ENCODE data around the gene TEX54. TPM values are rescaled to one million over a fixed set of nuclear protein-coding genes. Genes with fewer than 3 reads are reported as not detected.

Gene TEX54
- total and polyA plus RNA-seq, 2 of the 4 experiments (the other 2 are of a cell fraction) = not detected

- TF ChIP-seq CEBPB (IDR thresholded peaks at IDR 0.05; ENCODE audit: low read depth, low read length) (no peak), NFE2L2 (IDR thresholded peaks at IDR 0.05; ENCODE audit: low read depth, low read length) (no peak), FOS (IDR thresholded peaks at IDR 0.05; ENCODE audit: low read depth, low read length) (no peak), USF2 (IDR thresholded peaks at IDR 0.05; ENCODE audit: low read depth, low read length) (no peak), SMC3 (IDR thresholded peaks at IDR 0.05; ENCODE audit: low read depth, low read length) (no peak), MXI1 (IDR thresholded peaks at IDR 0.05; ENCODE audit: borderline replicate concordance, low read depth, low read length) (no peak)
- TF ChIP-seq, protein P1, sequence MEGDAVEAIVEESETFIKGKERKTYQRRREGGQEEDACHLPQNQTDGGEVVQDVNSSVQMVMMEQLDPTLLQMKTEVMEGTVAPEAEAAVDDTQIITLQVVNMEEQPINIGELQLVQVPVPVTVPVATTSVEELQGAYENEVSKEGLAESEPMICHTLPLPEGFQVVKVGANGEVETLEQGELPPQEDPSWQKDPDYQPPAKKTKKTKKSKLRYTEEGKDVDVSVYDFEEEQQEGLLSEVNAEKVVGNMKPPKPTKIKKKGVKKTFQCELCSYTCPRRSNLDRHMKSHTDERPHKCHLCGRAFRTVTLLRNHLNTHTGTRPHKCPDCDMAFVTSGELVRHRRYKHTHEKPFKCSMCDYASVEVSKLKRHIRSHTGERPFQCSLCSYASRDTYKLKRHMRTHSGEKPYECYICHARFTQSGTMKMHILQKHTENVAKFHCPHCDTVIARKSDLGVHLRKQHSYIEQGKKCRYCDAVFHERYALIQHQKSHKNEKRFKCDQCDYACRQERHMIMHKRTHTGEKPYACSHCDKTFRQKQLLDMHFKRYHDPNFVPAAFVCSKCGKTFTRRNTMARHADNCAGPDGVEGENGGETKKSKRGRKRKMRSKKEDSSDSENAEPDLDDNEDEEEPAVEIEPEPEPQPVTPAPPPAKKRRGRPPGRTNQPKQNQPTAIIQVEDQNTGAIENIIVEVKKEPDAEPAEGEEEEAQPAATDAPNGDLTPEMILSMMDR (conservative IDR thresholded peaks at IDR 0.05; ENCODE audit: low read depth, low read length) = no peak
- TF ChIP-seq, protein P2, sequence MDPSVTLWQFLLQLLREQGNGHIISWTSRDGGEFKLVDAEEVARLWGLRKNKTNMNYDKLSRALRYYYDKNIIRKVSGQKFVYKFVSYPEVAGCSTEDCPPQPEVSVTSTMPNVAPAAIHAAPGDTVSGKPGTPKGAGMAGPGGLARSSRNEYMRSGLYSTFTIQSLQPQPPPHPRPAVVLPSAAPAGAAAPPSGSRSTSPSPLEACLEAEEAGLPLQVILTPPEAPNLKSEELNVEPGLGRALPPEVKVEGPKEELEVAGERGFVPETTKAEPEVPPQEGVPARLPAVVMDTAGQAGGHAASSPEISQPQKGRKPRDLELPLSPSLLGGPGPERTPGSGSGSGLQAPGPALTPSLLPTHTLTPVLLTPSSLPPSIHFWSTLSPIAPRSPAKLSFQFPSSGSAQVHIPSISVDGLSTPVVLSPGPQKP (IDR thresholded peaks at IDR 0.05; ENCODE audit: borderline replicate concordance, low read depth, low read length) = no peak
- no peak overlapping the region for H3K23ac ChIP-seq (ENCODE audit: low read depth, low read length)
- no peak overlapping the region for H4K8ac ChIP-seq (ENCODE audit: low read depth in 2 of 2, low read length in 2 of 2)
- BruUV-seq (replicated peaks) = no TSS peak
- no peak overlapping the region for H3K4me3 ChIP-seq (ENCODE audit: insufficient read depth, low read depth, low read length)
- no peak overlapping the region for H4K91ac ChIP-seq (ENCODE audit: insufficient read depth, low read depth, low read length)
- H3K36me3 ChIP-seq (ENCODE audit: control insufficient read depth, insufficient read depth, low read length) = peaks cover 23% of the 10 kb centered on the region; the same call in 1 of the 2 replicates
- no peak overlapping the region for H2BK5ac ChIP-seq (ENCODE audit: low read depth, low read length, poor library complexity, severe bottlenecking)
- H2AK5ac ChIP-seq (ENCODE audit: low read depth, low read length) = no peak overlapping the region
- dilution Hi-C loops (cut with HindIII; ENCODE audit: low sequenced_read_pairs, unreplicated experiment) (no loop called here), in situ Hi-C loops (cut with MboI; ENCODE audit: low sequenced_read_pairs) (no loop called here), intact Hi-C loops (cut with micrococcal nuclease) (no loop called here)
- H2AFZ ChIP-seq (replicated peaks; ENCODE audit: low read length, poor library complexity) = no peak overlapping the region
- H3K4me2 ChIP-seq (ENCODE audit: low read depth, low read length) = no peak overlapping the region
- no peaks in the 10 kb centered on the region for H3K9me1 ChIP-seq (ENCODE audit: insufficient read depth, low read length)
- H3K14ac ChIP-seq (replicated peaks; ENCODE audit: low read depth, low read length) = no peak overlapping the region
- H2BK20ac ChIP-seq (ENCODE audit: low read depth, low read length) = no peak overlapping the region
- no peak overlapping the region for H3K4ac ChIP-seq (ENCODE audit: low read depth, low read length)
- ChIA-PET POLR2A (ENCODE audit: unreplicated experiment) (no interaction called here), CTCF (no interaction called here)
- no peak overlapping the region for H3K18ac ChIP-seq (ENCODE audit: low read depth, low read length)
- H2AK9ac ChIP-seq (replicated peaks; ENCODE audit: low read depth, low read length, poor library complexity) = no peak overlapping the region
- H2BK120ac ChIP-seq (ENCODE audit: low read depth, low read length) = no peak overlapping the region
- WGBS, 2 experiments (ENCODE audit: extremely low coverage in 2 of 2, insufficient read length in 1 of 2) = 100% methylated on average over 4 of the region's 7 CpGs; no CpG with 5 or more reads in 1 of the 2 experiments
- no peak overlapping the region for H2BK15ac ChIP-seq (ENCODE audit: low read depth, low read length)
- no peaks in the 10 kb centered on the region for H3K9me3 ChIP-seq (ENCODE audit: control insufficient read depth, insufficient read depth, low read length)
- H4K5ac ChIP-seq (ENCODE audit: low read depth, low read length) = no peak overlapping the region
- H3K4me1 ChIP-seq (ENCODE audit: control insufficient read depth, insufficient read depth, low read length) = peaks cover 3% of the 10 kb centered on the region; the same call in 1 of the 2 replicates
- no peak for DNase-seq
- peaks cover 8% of the 10 kb centered on the region; the same call in 1 of the 2 replicates for H4K20me1 ChIP-seq (ENCODE audit: insufficient read depth, low read length)
- H3K27me3 ChIP-seq (ENCODE audit: control insufficient read depth, insufficient read depth, low read length) = no peaks in the 10 kb centered on the region
- H3K56ac ChIP-seq (ENCODE audit: extremely low read depth, insufficient read depth, low read length) = no peak overlapping the region
- no peak overlapping the region for H3K27ac ChIP-seq (ENCODE audit: insufficient read depth, low read length)
- H3K9ac ChIP-seq (ENCODE audit: low read depth, low read length) = no peak overlapping the region
- ATAC-seq (ENCODE audit: low read depth) = no peak
- peaks cover 7 to 9% of the 10 kb centered on the region in 2 experiments; a peak in 3 of 4 replicates for H3K79me1 ChIP-seq (ENCODE audit: low read depth in 1 of 2, low read length in 2 of 2)
These were observed 49.9 kb downstream of the TEX54 start for GRCh38 chr11:62782753-62783152.
